ENCODE results near the gene DYRK4. TPM values are rescaled to one million over a fixed set of nuclear protein-coding genes. Genes with fewer than 3 reads are reported as not detected.
A peak's percentile ranks its signal among the peaks of the same experiment; 100 is the strongest.

Gene DYRK4
- total RNA-seq, 1 donor = 19.1 TPM

DNA sequence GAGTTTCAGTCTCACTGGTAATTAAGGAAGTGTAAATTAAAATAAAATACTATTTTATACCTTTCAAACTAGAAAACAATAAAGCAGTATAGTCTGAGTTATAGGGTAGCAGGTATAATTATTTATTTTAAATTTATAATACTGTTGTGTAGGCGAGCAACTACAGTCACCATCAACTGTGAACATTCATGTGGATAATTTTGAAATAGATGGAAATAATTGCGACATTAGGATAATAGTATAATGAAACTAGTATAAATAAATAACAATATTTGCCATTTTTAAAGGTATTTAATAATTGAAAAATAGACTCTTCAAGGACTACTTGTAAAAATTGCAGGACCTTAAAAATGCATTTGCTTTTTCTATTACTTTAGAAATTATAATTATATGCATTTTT, 3.8 kb upstream of the DYRK4 start:
- no peak for DNase-seq (ENCODE audit: low read depth in 2 of 3, low spot score in 2 of 3)

DNA sequence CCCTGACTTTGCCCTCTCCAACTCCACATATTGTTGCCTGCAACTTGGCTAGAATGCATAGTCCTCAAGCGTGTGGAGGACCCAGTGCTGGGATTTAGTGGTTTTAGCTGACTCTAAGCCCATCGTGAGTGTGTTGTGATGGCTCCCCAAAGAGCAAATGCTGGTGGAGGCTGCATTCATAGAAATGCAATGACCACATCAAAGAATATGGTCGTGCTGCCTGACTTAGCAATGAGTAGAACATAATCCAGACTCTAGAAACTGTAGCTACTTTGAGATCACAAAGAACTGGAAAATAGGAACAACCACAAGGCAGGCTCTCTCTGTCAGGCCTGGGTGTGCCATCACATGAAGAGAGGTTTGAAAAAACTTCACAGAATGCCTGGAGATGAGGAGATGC, 1.3 kb downstream of the DYRK4 start:
- DNase-seq (ENCODE audit: low read depth in 2 of 3, low spot score in 2 of 3) = no peak

- DNase-seq (ENCODE audit: low read depth in 2 of 3, low spot score in 2 of 3) = peak in 2 of 3 donors; percentile 7 to 36
Observed at GRCh38 chr12:4564818-4565217, 2.8 kb downstream of the DYRK4 start.

GRCh38 chr12:4566474-4566873, 4.5 kb downstream of the DYRK4 start:
- no peak for DNase-seq (ENCODE audit: low read depth in 2 of 3, low spot score in 2 of 3)

GRCh38 chr12:4567073-4567881, 5.3 kb downstream of the DYRK4 start:
- DNase-seq (ENCODE audit: low read depth in 2 of 3, low spot score in 2 of 3) = peak in 2 of 3 donors; percentile 35 to 67

DNA sequence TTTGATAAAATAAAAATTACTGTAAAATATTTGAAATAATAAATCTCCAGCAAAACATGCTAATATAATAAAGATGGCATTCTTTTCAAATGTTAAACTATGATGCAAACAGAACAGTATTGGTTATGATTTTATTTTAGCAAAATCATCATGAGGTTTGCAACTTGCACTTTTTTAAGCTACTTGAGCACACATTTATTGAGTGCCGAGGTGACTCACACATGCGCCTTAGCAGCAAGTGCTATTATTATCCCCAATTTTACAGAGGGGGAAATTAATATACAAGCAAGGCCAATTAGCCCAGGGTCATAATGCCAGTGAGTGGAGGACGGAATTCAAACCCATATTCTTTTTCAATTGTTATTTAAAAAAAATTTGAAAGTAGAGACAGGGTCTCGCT, 7.3 kb downstream of the DYRK4 start:
- DNase-seq (ENCODE audit: low read depth in 2 of 3, low spot score in 2 of 3) = no peak

GRCh38 chr12:4572680-4573079, 10.7 kb downstream of the DYRK4 start:
- DNase-seq (ENCODE audit: low read depth in 2 of 3, low spot score in 2 of 3) = no peak

DNA sequence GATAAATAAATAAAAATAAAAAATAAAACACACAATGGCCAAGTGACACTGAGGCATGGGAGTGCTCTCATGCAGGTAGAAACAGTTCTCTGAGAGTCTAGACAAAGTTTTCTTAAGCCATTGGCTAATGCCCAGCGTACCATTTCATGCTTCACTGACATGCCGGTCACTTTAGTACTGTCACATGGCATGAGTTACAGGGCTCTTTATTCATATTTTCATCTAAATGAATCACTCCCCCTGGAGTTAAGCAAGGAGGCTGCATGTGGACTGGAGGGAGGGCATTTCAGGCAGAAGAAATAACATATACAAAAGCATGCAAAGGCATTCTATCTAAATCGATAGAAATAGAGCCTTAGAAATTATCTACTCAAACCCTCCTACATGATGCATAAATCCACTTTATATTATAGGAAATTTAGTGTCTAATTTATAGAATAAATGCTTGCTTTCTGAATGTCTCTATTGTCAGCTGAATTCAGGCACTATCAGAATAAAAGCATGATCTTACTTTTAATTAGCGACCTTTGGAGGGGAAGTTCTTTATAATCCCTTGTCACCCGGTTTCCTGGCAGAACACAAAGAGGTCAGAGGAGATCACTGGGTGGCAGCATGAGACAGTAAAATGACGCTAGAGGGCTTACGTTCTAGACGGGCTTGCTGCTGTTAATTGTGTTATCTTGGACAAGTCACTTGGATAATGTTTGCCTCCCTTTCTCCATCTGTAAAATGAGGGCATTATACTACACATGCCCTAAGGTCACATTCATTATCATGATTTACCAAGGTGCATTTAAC, 17.5 kb downstream of the DYRK4 start:
- DNase-seq (ENCODE audit: low read depth in 2 of 3, low spot score in 2 of 3) = peak in 2 of 3 donors; percentile 57 to 80

- DNase-seq (ENCODE audit: low read depth in 2 of 3, low spot score in 2 of 3) = no peak
Observed at GRCh38 chr12:4580281-4580688, 18.3 kb downstream of the DYRK4 start.

DNA sequence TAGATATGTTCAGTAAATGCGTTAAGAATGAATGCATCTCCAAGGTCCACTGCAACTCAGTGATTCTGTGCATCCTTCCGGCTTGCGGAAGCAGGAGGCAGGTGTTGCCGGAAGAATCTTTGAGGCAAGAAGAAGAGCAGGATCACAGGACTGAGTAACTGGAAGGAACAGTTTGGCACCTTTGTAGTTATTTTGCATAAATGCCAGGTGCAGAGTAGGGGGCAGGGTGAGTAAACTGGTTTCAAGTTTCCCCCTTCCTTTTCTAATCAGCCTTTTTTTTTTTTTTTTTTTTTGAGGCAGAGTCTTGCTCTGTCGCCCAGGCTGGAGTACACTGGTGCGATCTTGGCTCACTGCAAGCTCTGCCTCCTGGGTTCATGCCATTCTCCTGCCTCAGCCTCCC, 22.3 kb downstream of the DYRK4 start:
- DNase-seq (ENCODE audit: low read depth in 2 of 3, low spot score in 2 of 3) = no peak

DNA sequence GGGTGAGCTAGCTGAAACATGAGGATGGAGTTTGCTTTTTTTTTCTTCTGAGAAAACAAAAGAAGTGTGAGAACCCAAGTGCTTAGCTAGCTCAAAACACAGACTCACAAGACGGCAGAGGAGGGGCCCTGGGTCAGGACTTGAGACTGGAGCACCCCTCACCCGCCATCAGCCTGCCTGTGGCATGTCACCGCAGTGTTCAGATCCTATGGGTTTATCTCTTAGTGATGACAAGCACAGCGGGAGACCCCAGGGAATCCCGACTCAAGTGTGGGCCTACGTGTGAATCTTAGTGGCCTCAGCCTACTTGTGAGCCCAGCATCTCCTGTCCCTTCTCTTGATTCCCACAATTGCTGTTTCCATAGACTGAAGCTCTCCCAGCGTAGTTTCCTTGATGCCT, 22.9 kb downstream of the DYRK4 start:
- DNase-seq (ENCODE audit: low read depth in 2 of 3, low spot score in 2 of 3) = no peak

- DNase-seq (ENCODE audit: low read depth in 2 of 3, low spot score in 2 of 3) = no peak
Observed at GRCh38 chr12:4586500-4586899, 24.5 kb downstream of the DYRK4 start.

DNA sequence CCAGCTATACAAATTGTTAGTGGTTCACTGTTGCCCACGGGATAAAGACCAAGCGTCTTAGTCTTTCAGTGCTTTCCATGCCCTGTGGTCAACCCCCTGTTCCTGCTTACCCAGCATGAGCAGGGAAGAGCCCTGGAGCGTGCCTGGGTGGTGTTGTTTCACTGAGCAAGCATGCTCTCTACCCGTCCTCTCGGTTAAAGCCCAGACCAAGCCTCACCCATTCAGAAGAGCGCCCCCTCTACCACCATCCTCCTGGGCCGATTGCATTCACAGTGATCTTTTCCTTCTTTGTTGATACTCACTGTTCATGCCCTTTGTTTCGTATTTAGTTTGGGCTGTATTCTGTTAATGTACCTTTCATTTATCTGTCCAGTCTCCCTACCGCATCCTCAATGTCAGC, 25.1 kb downstream of the DYRK4 start:
- no peak for DNase-seq (ENCODE audit: low read depth in 2 of 3, low spot score in 2 of 3)

- no peak for DNase-seq (ENCODE audit: low read depth in 2 of 3, low spot score in 2 of 3)
Observed at GRCh38 chr12:4588916-4589315, 26.9 kb downstream of the DYRK4 start.

- DNase-seq (ENCODE audit: low read depth in 2 of 3, low spot score in 2 of 3) = no peak
Observed at GRCh38 chr12:4589941-4590340, 27.9 kb downstream of the DYRK4 start.

DNA sequence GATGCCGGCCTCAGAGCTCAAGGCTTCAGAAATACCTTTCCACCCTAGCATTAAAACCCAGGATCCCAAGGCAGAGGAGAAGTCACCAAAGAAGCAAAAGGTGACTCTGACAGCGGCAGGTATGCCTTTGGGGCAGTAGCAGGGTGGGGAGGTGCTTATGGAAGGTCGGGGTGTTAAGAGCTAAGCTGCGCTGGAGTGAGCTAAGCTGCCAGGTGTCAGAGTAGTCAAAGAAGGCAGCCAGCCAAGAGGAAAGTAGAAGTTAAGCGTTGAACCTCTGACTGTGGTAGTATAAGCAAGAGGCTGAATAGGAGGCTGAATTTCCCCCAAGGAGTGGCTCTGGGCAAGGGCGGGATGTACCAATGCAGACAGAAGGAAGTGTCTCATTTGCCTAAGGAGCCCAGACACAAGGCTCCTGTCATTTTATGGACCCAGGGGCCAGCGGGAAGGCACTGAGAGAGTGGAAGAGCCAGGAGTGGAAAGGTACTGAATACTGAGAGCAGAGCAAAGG, 29.2 kb downstream of the DYRK4 start:
- no peak for DNase-seq (ENCODE audit: low read depth in 2 of 3, low spot score in 2 of 3)

DNA sequence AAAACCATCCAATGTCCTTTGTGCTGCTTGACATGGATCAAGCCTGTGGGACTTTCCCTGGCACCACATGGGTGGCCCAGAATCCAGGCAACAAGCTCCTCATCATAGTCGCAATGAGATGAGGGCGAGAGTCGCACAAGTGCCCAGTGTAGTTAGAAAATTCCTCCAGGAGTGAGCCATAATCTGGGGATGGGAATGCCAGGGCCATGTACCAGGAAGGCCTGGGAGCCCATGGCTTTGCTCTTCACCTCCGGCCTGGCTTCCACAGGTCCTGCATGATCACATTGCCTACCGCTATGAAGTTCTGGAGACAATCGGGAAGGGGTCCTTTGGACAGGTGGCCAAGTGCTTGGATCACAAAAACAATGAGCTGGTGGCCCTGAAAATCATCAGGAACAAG, 33.9 kb downstream of the DYRK4 start:
- DNase-seq (ENCODE audit: low read depth in 2 of 3, low spot score in 2 of 3) = no peak

DNA sequence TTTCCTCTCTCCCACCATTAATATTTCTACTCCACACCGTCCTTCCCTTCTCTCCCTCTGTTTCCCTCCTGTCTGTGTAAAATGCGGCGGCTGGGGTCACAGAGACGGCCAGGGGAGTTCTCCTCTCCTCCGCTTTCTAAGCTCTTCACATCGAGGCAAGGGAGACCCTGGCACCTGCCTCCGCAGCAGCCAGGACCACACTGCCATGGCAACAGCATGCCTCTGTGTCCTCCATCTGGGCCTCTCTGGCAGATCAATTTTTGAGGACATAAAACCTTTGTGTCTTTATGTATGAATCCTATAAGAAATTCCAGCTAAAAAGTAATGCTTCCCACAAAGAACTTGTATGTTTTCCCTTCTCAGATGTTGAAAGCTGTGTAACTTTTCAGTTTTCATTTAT, 41.4 kb downstream of the DYRK4 start:
- DNase-seq (ENCODE audit: low read depth in 2 of 3, low spot score in 2 of 3) = no peak

- DNase-seq (ENCODE audit: low read depth in 2 of 3, low spot score in 2 of 3) = no peak
Observed at GRCh38 chr12:4603946-4604345, 41.9 kb downstream of the DYRK4 start.

DNA sequence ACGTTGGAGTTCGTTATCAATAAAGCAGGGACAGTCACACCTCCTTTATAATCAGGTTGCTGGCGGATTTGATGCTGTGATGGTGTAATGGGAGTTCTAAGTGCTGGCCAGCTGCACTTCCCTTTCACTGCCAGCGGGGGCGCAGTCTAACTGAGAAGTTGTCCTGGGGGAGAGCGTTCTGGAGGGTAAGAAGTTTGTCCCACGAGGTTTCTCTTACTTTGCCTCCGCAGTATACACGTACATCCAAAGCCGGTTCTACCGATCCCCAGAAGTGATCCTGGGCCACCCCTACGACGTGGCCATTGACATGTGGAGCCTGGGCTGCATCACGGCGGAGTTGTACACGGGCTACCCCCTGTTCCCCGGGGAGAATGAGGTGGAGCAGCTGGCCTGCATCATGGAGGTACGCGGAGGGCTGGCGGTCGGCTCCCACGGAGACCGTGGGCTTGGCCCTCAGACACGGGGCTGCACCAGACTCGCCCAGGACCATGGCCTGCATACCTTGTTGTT, 42.7 kb downstream of the DYRK4 start:
- peak; percentile 53 to 90 (median 81) for DNase-seq (ENCODE audit: low read depth in 2 of 3, low spot score in 2 of 3)

DNA sequence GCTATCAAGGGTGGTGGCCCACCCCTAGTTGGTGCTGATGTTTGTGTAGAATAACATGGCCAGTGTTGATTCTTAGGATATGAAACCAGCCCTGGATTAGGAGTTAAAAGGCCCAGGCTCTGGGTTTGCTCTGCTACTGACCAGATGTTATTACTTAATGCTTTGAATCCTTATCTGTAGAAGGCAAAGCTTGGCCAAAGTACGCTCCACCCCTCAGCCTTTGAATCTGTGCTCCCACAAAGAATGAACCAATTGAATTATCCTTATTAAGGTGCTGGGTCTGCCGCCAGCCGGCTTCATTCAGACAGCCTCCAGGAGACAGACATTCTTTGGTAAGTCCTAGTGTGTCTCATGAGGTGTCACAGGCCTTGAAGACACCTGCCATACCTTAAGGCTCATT, 45.0 kb downstream of the DYRK4 start:
- no peak for DNase-seq (ENCODE audit: low read depth in 2 of 3, low spot score in 2 of 3)

- no peak for DNase-seq (ENCODE audit: low read depth in 2 of 3, low spot score in 2 of 3)
Observed at GRCh38 chr12:4609071-4609470, 47.1 kb downstream of the DYRK4 start.

Measured in hematopoietic multipotent progenitor cell (in vitro differentiated cells).